ENCODE results near the gene TBC1D16.
A peak's percentile ranks its signal among the peaks of the same experiment; 100 is the strongest.
"Not testable (repeated sequence)": the region's sequence is repeated elsewhere in the genome, so short reads cannot be mapped to it uniquely, and the experiment has no call there.

TBC1D16 gene

DNA sequence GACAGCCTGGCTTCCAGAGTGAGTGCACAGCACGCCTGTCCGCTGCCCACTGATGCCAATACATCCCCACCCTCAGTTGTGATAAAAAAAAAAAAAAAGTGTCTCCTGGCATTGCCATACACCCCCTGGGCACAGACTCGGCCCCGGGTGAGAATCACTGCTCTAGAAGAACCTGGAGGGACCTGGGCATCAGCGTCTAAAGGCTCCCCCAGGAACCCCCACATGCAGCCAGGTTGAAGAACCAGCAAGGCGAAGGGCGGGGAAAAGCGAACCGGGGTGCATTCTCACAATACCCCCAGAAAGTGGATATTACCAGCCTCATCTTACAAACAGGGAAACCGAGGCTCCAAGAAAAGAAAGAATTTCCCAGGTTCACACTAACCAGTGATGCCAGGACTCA lies 27.7 kb downstream of the TBC1D16 start:
- DNase-seq: no peak
- in situ Hi-C loops (cut with MboI; ENCODE audit: low pct_unique_long_range_greater_than_20kb, low sequenced_read_pairs): no loop called here

DNA sequence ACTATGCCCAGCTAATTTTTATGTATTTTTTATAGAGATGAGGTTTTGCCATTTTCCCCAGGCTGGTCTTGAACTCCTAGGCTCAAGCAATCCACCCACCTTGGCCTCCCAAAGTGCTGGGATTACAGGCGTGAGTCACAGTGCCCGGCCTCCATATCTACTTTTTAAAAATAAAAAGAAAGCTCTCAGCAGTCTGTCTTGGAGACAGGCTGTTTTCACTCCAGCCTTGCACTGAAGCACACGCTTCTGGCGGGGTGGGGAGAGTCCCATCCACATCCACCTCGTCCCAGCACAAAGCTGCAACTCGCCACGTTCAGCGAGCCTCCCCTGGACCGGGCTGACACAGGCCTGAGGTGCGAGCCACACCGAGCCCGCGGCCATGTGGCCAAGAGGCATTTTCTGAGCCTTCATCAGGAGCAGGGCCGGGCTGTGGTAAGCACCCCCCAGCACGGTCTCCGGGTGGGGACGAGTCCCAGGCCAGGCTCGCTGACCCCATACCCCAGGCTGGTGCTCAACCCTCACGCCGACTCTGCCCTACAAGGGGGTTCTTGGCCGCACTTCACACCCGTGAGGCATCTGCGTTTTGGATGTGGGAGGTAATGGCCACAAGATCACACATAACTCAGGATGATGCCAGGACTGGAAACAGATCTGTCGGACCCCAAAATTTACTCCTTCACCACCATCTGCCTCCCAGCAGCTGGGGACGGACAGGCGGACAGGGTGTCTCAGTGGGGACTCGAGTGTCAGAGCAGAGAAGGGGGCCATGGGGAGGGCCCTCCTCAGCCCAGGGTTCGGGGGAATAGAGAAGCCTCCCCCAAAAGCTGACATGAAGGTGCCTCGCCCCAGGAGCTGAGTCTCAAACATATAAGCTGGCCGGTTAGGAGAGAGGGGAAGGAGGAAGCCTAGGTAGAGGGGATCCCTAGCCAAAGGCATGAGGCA lies 28.6 kb downstream of the TBC1D16 start:
- in situ Hi-C loops (cut with MboI; ENCODE audit: low pct_unique_long_range_greater_than_20kb, low sequenced_read_pairs): no loop called here
- no peak for DNase-seq

DNA sequence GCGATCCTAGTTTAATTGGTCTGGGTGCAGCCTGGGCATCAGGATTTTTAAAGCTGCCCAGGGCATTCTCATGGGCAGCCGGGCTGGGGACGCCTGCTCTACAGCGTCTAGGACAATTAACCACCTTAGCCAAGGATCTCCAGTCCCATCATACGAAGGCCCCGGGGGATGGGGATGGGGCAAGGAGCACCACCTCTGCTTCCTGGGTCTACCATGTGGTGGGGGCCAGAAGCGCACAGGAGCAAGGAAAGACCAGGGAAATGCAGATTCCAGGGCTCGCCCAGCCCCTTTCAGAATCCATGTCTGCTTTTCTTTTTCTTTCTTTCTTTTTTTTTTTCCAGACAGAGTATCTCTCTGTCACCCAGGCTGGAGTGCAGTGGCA lies 29.3 kb downstream of the TBC1D16 start:
- in situ Hi-C loops (cut with MboI; ENCODE audit: low pct_unique_long_range_greater_than_20kb, low sequenced_read_pairs): no loop called here
- no peak for DNase-seq

DNA sequence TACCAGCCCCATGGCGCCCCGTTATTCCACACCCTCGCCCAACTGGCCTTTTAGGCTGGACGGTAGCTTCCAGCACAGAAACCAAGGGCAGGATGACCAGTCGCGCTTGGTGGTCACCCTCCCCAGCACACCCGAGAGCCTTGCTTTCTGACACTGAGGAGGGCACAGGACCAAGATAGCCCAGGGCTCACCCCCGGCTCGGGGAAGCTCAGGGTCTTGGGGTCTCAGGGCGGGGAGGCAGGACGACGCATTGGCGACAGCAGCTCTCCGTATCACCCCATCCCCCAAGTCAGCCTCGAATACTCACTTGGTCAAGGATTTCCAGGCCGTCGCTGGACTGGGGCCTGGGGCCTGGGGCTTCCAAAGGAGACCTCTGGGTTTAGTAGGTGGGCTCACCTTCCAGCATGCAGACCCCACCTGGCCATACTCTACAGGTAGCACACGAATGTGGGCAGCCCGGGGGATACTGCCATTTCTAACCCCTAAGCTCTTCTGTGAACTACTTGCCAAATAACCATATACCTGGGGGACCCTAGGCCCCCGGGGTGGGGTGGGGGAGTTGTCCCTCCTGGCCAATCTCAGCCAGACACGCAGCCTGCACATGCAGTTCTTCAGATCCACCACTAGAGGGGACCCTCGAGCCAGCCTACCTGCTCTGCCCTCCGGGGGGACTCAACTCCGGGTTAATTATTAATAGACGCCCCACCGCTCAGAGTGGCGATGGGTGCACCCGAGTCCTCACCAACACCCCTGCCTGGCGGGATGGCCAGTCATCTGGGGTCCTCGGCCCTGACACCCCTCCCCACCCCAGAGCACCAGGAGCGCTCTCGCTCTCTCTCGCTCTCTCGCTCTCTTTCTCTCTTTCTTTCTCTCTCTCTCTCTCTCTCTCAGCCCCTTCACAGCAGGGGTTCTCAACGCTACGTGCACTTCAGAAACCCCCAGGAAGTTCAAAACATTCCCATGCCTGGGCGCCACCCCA lies 30.0 kb downstream of the TBC1D16 start:
- DNase-seq: peak; percentile 51
- in situ Hi-C loops (cut with MboI; ENCODE audit: low pct_unique_long_range_greater_than_20kb, low sequenced_read_pairs): no loop called here

DNA sequence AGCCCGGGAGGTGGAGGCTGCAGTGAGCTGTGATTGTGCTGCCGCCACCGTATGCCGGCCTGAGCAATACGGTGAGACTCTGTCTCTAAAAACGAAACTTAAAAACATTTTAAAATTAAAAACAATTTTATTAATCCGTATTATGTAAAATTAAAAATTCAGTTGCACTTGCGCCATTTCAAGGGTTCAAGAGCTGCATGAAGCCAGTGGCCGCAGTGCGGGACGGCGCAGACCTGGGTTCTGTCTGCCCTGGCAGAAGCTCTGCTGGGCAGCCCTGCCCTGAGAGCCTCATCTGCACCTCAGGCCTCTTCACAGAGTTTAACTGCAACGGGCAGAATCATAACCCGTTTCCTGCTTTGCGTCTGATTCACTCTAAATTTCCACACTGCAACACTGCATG lies 31.7 kb downstream of the TBC1D16 start:
- no peak for DNase-seq
- in situ Hi-C loops (cut with MboI; ENCODE audit: low pct_unique_long_range_greater_than_20kb, low sequenced_read_pairs): no loop called here

DNA sequence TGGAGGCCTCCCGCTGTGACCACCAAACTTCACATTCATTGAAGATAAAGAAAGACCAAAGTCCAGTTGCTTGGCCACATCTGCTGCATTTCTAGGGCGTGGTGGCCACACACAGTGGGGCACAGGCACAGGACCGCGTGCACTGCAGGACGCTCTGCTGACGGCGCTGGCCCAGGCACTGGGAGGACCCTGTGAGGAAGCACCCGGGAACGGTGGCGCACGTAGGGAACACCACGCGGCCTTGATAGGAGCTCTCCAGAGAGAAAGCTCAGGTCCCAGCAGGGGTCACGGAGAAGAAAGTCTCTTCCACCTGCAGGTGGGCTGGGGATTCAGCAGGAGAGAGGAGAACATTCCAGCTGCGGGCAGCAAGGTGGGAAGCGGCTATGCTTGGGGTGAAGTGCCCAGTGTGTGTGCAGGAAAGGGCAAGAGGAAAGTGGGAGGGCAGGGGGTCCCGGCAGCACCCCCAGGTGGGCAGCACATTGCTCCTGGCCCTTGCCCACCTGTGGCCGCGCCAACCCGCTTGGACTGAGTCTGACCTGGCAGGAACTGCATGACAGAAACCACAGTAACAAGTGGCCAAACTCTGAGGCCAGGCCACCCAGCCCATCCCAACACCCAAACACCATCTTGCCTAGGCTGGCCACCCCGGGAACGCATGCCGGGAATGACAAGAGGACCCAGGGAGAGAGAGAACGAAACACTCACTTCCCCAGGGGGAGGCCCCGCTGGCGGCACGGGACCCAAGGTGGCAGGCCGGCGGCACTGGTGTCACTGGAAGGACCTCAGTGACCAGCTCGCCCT lies 32.8 kb downstream of the TBC1D16 start:
- no peak for DNase-seq
- in situ Hi-C loops (cut with MboI; ENCODE audit: low pct_unique_long_range_greater_than_20kb, low sequenced_read_pairs): no loop called here

DNA sequence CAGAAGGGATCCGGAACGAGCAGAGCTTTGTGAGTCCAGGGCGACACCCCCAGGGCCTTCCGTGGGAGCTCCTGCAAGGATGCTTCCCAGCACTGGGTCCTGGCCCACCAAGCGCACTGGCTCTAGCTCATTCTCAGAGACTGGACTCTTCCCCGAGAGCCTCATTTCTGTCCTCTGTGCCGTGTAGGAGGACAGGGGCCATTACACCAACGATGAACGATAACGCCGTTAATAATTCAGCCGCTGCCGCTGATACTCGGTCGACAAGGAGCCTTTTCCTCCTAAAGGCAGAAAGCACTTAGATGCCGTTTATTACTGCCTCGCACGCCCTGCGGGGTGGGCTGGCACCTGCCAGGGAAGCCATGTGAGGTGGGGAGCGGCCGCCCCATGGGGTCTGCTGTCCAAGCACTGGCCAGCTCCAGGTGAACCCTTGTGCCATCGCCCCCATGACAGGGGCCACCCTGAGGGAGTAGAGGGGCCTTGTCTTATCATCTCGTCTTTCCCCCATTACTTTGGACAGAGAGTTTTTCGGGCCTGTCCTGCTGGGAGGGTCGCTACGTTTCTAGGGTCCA lies 33.5 kb downstream of the TBC1D16 start:
- DNase-seq: no peak
- in situ Hi-C loops (cut with MboI; ENCODE audit: low pct_unique_long_range_greater_than_20kb, low sequenced_read_pairs): no loop called here

DNA sequence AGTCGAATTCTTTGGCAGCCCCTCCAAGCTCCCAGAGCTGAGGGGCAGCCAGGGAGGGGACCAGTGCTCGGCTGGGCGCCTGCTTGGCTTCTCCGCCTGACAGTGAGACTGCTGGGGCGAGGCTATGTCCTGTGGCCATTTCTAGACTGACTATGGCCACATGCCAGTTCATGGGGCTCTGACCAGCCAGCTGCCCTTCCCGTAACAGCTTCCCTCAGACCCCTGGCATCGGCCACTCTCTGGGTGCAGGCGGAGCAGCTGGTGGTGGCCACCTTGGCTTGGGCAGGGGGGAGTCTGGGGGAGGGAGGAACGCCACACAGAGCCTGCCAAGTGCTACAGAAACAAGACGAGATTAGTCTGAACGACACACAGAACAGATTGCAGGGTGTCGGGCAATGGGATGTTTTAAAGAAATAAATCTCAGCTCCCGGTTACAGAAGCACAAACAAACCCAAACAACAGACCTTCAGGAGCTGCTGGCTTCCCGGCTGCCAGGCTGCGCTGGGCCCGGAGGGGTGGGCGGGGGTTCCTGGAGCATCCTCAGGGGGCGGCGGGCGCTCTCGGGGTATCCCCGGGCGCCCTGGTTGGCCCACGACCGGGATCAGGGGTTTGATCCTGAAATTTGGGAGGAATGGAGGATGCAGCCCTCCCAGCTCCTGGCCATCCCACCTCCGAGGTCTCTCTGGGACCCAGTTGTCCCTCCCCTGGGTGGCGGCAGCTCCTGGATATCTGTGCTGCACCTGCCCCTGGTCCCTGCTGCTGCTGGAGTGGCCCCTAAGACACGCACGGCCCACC lies 34.5 kb downstream of the TBC1D16 start:
- no peak for DNase-seq

DNA sequence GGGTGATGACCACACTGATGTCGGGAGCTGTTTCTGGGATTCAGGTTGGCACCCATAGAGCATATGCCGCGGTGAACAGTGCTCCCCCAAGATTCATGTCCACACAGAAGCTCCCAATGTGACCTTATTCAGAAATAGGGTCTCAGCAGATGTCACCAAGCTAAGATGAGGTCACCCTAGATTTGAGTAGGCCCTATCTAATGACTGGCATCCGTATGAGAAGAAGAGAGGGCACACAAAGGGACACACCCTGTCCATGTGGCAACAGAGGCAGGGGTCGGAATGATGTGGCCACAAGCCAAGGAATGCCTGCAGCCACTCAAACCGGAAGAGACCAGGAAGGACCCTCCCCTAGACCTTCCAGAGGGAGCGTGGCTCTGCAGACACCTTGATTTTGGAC lies 35.5 kb downstream of the TBC1D16 start:
- in situ Hi-C loops (cut with MboI; ENCODE audit: low pct_unique_long_range_greater_than_20kb, low sequenced_read_pairs): no loop called here
- no peak for DNase-seq

More for the DNA sequence above, 34.5 kb downstream of the TBC1D16 start:
- in situ Hi-C loops (cut with MboI; ENCODE audit: low pct_unique_long_range_greater_than_20kb, low sequenced_read_pairs): no loop called here

DNA sequence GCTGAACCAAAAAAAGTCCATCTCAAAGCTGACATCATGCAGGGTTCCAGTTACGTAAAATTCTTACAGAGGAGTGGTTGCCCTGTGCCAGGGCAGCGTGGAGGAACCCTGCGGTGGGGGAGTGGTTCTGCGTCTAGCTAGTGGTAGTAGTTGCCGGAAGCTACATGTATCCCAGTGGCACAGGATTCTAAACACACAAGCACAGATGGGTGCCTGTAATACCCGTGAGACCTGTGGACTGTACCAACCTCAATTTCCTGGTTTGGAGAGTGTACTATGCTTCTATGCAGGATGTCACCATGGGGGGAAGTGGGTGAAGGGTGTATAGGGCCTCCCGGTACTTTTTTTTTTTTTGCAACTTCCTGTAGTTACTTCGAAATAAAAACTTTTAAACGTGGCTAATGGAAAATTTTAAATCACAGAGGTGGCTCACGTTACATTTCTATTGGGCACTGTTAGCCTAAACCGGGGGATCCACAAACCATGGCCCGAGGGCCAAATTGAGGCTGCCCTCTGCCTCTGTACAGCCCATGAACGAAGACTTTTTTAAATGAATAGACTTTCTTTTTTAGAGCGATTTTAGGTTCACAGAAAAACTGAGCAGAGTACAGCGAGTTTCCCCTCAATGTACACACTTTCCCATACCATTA lies 38.5 kb downstream of the TBC1D16 start:
- peak; percentile 85 for DNase-seq
- in situ Hi-C loops (cut with MboI; ENCODE audit: low pct_unique_long_range_greater_than_20kb, low sequenced_read_pairs): no loop called here

DNA sequence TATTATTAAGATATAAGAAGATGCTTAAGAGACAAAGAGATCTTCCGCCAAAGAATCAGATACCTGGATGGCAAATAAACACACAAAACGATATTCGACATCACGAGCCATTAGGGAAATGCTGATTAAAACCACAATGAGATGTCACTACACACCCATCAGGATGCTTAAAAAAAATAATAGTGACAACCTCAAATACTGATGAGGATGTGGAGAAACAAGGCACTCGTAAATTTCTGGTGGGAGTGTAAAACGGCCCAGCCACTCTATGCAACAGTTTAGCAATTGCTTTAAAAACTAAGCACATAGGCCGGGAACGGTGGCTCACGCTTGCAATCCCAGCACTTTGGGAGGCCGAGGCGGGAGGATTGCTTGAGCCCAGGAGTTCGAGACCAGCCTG lies 39.4 kb downstream of the TBC1D16 start:
- in situ Hi-C loops (cut with MboI; ENCODE audit: low pct_unique_long_range_greater_than_20kb, low sequenced_read_pairs): no loop called here
- DNase-seq: no peak

DNA sequence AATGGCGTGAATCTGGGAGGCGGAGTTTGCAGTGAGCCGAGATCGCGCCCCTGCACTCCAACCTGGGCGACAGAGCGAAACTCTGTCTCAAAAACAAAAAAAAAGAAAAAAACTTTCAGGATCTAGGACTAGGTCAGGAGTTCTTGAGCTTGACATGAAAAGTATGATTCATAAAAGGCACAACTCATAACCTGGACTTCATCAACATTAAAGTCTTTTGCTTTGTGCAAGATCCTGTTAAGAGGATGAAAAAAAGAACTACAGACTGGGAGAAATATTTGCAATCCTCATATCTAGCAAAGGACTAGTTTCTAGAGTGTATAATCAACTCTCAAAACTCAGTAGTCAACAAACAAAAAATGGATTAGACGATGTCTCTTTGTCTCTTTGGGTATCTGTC lies 40.0 kb downstream of the TBC1D16 start:
- in situ Hi-C loops (cut with MboI; ENCODE audit: low pct_unique_long_range_greater_than_20kb, low sequenced_read_pairs): no loop called here
- DNase-seq: no peak

DNA sequence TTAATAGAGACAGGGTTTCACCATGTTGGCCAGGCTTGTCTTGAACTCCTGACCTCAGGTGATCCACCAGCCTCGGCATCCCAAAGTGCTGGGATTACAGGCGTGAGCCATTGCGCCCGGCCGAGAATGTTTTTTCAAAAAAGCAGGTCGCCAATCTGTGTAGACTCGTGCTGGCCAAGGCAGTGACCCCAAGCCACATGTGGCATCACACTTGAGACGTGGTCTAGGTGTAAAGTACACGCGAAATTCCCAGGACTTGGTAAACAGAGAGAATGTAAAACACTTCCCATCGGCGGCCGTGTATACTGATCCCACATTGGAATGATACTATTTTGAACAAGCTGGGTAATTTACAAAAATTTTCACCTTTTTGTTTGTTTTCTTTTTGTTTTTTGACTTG lies 41.1 kb downstream of the TBC1D16 start:
- DNase-seq: no peak
- in situ Hi-C loops (cut with MboI; ENCODE audit: low pct_unique_long_range_greater_than_20kb, low sequenced_read_pairs): no loop called here

DNA sequence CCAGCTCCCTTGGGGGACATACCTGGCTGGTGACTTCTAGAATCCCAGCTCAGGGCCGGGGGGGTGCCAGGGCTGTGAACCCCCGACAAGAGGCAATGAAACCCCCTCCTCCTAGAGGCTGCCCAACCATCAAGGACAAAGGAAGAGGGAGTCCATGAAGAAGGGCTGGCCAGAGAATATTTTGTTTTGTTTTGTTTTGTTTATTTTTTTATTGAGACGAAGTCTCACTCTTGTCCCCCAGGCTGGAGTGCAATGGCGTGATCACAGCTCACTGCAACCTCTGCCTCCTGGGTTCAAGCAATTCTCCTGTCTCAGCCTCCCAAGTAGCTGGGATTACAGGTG lies 41.5 kb downstream of the TBC1D16 start:
- in situ Hi-C loops (cut with MboI; ENCODE audit: low pct_unique_long_range_greater_than_20kb, low sequenced_read_pairs); DNase-seq: not testable (repeated sequence)

DNA sequence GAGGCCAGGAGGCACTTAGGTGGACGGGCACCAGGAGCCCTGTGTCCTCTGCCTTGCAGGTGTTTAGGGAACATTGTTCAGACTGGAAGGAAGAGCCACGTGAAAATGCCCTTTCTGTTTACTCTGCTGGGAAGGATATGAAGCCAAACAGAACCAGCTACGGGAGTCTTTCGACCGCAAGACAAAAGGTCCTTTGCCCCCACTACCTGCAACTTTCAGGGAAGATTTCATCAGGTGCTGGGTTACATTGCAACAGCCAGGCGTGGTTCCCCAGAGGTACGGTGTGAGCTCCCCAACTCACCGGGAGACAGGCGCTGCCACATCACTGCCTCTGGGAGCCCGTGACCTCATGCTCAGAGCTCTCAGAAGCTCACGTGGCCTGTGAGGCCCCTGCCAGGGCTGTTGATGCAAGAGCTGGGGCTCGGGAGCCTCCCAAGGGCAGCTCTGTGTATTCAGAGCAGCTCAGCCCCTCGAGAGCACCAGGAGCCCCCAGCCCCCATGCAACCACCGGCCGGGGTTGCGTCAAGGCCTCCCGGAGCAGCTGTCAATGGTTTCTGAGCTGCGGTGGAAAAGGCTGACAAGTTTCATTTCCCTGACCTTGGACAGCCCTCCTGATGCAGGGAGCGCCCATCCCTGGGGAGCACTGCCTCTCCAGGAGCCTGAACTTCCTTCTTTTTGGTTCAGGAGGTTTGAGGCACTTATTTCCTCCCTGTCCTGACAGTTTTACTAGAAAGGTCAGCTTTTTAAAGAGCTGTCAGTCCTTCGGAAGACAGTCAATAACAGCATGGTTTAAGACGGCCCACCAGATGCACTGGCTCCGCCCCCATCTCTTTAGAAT lies 42.1 kb downstream of the TBC1D16 start:
- in situ Hi-C loops (cut with MboI; ENCODE audit: low pct_unique_long_range_greater_than_20kb, low sequenced_read_pairs): no loop called here
- peak; percentile 82 for DNase-seq

DNA sequence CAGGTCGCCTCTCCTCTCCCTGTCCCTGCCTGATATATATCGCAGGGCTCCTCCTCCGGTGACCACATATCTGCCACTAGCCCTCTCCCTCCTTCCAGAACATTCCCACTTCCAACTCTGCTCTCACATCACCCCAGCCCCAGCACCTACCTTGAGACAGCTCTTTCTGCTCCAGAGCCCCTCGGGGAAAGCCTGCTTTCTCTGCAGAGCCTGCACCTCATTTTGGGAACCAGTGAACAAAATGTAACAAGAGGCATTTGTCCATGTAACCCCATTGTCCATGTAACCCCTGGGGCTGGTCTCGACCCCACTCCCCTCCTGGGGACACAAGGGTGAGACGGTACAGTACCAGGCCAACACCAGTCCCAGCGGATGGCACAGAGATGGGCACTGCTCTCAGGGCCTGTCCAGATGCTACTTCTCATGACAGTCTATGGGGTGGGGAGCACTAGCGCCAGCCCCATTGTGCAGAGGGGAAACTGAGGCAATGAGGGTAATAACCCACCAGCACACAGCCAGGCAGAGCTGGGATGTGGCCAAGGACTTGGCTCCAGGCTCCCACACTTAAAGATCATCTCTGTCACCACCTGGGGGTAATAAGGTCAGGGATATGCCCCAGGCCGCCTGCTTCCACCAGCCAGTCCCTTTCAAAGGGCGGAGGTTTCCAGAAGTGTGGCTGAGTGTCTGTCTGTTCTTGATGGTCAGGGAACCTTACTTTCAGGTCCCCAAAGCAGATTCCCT lies 42.9 kb downstream of the TBC1D16 start:
- no peak for DNase-seq
- in situ Hi-C loops (cut with MboI; ENCODE audit: low pct_unique_long_range_greater_than_20kb, low sequenced_read_pairs): no loop called here
